Measurements from ENCODE around the gene LRMDA.

DNA sequence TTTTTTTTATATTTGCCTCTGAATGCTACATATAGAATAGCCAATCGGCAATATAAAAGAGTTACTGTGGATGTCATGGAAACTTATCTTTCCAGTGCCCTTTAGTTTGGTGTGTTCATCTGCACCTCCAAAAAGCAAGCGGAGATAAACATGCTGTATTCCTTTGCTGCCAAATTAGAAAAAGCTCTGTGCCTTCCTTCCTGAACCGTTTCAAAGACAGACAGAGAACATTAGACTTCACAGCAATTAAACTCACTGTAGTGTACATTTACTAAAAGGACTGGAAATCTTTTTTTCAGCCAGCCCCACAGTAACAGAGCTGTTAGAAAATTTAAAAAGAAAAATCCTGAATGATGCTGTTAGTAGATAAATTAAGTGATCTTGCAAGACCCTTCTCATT is 707.5 kb downstream of the LRMDA start:
- TF ChIP-seq CTCF (IDR thresholded peaks at IDR 0.05): no peak
- no peak for TF ChIP-seq POLR2A (IDR thresholded peaks at IDR 0.05)
- no peak for TF ChIP-seq POLR2AphosphoS5 (IDR thresholded peaks at IDR 0.05)
